Glomerular visceral epithelial cell (primary cell): ENCODE results near the gene MCM3AP.
A peak's percentile ranks its signal among the peaks of the same experiment; 100 is the strongest.
"Not testable (repeated sequence)": the region's sequence is repeated elsewhere in the genome, so short reads cannot be mapped to it uniquely, and the experiment has no call there.

Source experiments
- DNase-seq: peaks from one replicate; pipeline ENCODE4 v3.0.0-alpha.2; 2016; ENCODE audit errors: extremely low spot score

MCM3AP gene

DNA sequence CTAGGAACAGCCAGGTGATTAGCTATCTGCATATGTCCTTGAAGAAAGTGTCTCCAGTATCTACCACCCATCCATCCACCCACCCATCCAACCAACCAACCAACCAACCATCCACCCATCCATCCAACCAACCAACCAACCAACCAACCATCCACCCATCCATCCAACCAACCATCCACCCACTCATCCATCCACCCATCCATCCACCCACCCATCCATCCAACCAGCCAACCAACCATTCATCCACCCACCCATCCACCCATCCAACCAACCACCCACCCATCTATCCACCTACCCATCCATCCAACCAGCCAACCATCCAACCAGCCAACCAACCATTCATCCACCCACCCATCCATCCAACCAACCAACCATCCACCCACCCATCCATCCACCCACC, 26.2 kb upstream of the MCM3AP start:
- no peak for DNase-seq

DNA sequence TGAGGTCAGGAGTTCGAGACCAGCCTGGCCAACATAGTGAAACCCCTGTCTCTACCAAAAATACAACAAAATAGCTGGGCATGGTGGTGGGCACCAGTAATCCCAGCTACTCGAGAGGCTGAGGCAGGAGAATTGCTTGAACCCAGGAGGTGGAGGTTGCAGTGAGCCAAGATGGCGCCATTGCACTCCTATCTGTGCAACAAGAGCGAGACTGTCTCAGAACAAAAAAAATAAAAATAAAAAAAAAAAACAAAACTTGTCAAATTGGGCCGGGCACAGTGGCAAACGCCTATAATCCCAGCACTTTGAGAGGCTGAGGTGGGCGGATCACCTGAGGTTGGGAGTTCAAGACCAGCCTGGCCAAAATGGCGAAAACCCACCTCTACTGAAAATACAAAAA, 24.8 kb upstream of the MCM3AP start:
- DNase-seq = not testable (repeated sequence)

DNA sequence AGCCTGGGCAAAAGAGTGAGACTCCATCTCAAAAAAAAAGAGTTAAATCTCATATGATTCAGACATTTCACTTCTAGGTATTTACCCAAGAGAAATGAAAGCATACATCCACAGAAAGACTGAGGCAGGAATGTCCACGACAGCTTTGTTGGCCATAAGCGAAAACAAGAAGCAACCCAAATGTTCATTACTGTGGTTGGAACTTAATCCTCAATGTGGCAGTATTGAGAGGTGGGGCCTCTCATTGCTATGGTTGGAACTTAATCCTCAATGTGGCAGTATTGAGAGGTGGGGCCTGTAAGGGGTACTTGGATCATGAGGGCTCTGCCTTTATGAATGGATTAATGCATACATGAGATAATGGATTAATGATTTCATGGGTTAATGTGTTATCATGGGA, 23.0 kb upstream of the MCM3AP start:
- DNase-seq = no peak

DNA sequence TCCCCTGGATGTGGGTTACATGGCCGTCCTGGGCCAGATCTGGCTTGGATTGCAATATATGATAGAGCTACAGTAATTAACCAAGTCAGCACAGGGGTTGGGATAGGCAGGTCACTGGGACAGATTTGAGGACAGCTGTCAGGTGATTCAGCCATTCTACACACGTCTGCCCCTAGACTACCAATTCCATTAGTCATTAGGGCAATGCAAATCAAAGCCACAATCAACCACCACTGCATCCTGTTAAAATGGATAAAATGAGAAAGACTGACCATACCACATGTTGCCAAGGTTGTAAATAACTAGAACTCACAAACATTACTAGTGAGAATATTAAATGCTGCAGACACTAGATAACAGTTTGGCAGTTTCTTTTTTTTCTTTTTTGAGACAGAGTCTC, 22.2 kb upstream of the MCM3AP start:
- DNase-seq = peak; percentile 59

DNA sequence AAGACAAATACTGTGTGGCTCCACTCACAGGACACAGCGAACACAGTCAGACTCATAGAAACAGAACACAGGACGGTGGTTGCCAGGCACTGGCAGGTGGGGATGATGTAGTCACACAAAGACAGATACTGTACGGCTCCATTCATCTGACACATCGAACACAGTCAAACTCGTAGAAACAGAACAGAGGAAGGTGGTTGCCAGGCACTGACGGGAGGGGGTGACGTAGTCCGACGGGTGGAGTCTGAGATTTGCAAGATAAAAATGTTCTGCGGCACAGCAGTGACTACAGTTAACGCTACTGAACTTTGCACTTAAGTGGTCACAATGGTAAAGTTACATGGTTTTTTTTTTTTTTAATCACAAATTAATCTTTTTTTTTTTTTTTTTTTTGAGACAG, 19.5 kb upstream of the MCM3AP start:
- no peak for DNase-seq

DNA sequence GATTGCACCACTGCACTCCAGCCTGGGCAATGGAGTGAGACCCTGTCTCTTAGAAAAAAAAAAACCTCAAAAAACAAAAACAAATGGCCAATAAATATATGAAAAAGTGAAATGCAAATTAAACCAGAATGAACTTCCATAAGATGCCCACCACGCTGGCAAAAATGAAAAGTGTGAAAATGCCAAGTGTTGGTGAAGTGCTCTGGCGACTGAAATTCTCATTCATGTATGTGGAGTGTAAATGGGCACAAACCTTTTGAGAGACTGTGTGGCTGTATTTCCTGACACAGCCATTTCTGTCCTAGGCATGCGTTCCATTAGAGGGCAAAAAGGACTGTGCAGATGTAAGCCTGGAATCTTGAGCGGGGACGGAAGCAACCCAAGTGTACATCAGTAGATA, 19.0 kb upstream of the MCM3AP start:
- DNase-seq = no peak

DNA sequence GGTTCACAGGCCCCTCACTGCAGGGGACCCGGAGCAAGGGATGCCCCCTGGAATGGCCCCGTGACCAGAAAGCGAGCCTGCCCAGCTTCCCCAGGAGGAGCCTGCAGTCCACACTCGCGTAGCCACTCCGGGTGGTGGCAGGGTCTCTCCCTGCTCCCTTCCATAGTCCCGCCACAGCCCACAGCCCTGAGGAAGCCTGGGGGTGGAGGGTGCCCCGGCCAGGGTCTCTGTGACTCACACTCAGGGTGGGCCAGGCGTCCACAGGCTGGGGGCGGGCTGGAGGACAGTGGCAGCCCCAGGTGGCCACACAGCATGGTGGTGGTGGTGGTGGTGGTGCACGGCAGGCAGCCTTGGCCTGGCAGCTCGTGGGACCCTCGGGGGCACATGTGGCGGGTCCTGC, 16.3 kb upstream of the MCM3AP start:
- no peak for DNase-seq

DNA sequence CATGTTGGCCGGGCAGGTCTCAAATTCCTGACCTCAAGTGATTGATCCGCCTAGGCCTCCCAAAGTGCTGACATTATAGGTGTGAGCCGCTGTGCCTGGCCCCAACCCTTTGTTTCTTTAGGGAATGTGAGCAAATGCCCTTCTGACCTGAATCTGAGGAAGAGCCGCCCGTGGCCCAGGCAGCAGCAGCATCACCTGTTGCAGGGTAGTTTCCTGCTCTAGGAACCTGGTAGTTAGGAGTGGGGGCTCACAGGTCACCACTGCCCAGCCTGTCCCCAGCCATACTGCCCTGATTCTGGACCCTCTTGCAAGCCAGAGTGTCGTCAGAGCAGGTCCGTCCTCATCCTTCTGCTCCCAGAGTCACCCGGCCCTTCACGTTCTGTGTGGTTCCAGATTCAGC, 13.8 kb upstream of the MCM3AP start:
- DNase-seq = no peak

DNA sequence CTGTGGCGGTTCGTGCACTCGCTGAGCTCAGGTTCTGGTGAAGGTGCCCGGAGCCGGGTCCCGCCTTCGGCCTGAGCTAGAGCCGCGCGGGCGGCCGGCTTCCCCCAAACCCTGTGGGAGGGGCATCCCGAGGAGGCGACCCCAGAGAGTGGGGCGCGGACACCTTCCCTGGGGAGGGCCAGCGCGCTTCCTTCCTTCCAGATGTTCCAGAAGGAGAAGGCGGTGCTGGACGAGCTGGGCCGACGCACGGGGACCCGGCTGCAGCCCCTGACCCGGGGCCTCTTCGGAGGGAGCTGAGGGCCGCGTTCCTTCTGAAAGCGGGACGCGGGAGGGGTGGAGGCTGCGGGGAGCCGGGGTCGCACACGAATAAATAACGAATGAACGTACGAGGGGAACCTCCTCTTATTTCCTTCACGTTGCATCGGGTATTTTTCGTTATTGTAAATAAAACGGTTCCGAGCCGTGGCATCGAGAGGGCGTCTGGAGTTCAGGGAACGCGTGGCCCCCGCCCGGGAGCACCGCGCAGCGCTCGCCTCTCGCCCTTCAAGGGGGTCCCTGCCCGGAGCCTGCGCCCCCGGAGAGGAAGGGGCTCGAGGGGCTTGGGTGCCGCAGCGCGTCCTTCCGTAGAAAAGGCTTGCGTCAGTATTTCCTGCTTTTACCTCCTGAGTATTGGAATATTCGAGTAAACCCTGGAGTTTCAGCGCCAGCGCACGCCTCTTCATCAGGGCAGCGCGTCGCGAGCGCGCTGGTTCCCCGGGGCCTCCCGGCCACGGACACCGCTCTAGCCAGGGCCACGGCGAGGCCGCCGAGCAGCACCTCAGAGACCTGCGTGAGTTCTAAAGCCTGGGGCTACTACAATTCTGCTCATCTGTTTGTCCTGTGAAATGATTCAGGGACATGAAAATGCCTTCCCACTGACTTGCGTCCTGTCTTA, 12.2 kb upstream of the MCM3AP start:
- DNase-seq = no peak

DNA sequence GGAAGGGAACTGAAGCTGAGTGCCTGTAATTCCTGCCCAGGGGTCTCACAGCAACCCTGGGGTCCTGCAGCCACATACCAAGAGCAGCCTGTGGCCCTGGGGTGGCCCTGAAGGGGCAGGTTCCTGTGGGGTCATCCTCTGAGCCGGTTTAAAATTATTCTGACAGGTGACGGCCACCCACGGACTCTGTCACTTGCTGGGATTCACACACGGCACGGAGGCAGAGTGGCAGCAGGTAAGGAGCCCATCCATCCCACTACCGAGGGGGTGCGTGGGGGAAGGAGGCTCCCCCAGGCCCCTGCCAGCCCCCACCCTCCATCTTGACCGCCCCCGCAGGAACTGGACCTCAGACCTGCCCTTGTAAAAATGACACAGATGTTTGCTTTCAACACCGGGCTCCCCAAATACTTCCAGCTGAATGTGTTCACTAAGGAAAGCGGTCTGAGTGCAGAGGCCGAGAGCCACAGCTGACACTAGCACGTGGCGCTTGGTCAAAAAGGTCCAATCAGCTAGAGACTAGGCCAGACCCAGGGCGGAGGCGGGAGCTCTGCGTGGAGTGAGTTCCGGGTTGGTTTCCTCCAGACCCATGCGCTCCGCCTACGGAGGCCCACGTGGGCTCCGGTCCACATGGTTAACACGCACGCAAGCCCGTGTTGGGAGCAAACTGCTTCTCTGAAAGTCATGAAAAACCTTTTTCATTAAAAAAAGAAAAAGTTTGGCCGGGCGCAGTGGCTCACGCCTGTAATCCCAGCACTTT, 10.8 kb upstream of the MCM3AP start:
- DNase-seq = no peak

DNA sequence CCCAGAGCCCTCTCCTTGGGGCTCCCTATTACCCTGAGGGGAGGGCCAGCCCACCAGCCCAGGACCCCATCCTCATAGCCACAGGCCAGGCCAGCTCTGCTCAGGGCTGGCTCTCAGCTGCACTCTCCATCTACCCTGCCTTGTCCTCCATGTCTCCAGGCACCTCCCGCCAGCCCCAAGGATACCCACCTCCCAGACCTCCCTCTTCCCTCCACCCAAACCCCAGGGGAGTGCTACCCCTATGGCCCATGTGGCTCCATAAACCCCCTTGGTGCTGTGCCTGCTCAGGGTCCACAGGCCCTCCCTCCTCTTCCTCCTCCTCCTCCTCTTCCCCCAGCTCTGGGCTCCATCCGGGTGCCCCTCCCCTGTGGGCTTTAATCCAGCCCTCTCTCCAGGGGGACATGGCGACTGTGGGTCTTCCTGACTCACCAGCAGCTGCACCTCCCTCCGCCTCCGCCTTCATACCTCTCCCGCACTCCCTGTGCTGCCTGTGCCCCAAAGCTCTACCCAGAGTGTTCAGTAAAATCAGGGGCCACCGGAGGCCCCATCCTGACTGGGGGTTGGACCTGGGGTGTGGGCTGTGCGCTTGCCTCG, 9.9 kb upstream of the MCM3AP start:
- DNase-seq = peak; percentile 68

DNA sequence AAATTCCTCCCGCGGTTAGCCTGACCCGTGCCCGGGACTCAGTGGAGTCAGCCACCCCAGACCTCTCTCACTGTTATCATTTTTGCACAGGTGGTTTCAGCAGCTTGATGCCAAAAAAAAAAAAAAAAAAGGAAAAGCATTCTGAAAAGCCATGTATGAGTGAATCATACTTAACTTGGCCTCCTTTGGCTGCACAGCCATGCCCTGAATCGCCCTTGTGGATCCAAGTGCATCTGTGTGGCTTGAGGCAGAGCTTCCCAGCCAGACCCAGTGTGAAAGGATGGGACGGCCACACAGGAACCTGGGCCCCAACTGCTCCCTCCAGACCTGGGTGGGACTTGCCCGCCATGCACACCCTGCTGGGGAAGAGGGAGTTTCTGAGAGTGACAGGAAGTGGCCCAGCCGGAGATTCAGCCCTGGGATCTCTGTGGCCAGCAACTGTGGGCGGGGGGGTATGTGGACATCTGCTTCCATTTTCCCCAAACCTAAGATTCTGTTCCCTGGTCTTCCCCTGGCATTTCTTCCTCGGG, 9.3 kb upstream of the MCM3AP start:
- DNase-seq = peak; percentile 88

DNA sequence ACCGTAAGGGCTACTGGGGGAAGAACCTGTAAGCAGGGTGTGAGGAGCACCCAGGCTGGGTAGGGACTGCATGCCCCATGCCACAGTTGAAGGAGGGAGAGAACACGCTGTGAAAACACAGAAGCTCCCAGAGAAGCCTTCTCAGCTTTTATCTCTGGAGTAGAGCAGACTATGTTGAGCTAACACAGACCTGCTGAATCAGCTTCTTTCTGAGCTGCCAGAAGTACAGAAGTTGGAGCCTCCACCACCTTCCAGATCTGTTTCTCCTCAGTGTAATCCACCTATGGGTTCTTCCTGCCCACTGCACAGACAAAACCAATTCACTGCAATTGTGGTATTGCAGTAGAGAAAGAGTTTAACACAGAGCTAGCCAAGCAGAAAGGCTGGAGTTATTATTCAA, 6.2 kb upstream of the MCM3AP start:
- no peak for DNase-seq

DNA sequence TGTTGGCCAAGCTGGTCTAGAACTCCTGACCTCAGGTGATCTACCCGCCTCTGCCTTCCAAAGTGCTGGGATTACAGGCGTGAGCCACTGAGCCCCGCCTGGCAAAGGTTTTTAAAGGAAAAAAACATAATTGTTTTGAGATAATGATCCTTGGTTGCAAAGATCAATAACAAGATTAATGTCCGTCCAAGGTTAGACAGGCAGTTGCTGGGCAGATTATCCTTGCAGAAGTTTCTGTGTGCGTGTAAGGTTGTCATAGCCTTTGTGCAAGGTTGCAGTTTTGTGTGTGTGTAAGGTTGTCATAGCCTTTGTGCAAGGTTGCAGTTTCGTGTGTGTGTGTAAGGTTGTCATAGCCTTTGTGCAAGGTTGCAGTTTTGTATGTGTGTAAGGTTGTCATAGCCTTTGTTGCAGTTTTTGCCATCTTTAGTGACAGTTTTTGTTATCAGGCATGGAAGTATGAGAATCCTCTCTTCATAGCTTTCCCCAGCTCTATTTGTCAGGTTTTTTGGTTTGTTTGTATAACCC, 4.3 kb upstream of the MCM3AP start:
- no peak for DNase-seq

DNA sequence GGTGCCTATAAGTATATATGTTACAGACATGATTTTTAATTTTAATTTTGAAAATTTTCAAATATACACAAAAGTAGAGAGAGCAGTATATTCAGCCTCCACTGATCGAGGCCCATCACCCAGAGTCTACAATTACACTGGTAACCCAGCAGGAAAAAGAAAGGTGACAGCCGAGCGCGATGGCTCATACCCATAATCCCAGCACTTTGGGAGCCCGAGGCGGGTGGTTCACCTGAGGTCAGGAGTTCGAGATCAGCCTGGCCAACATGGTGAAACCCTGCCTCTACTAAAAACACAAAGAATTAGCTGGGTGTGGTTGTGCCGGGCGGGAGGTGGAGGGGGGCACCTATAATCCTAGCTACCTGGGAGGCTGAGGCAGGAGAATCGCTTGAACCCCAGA, 2.1 kb upstream of the MCM3AP start:
- no peak for DNase-seq

DNA sequence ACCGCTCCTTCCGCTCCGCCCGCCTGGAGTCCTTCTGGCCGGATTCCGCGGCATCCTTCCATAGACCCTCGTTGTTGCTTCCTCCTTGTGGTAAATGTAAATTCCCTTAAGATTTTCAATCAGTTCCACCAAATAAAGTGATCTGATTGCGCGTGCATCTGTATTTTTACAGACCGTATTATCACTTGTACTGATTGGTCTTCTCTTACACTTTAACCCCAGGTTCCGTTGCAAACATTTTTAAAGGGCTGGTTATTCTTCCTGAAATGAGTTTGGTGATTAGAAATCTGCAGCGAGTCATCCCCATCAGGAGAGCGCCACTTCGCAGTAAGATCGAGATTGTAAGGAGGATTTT, 1.2 kb upstream of the MCM3AP start:
- no peak for DNase-seq

DNA sequence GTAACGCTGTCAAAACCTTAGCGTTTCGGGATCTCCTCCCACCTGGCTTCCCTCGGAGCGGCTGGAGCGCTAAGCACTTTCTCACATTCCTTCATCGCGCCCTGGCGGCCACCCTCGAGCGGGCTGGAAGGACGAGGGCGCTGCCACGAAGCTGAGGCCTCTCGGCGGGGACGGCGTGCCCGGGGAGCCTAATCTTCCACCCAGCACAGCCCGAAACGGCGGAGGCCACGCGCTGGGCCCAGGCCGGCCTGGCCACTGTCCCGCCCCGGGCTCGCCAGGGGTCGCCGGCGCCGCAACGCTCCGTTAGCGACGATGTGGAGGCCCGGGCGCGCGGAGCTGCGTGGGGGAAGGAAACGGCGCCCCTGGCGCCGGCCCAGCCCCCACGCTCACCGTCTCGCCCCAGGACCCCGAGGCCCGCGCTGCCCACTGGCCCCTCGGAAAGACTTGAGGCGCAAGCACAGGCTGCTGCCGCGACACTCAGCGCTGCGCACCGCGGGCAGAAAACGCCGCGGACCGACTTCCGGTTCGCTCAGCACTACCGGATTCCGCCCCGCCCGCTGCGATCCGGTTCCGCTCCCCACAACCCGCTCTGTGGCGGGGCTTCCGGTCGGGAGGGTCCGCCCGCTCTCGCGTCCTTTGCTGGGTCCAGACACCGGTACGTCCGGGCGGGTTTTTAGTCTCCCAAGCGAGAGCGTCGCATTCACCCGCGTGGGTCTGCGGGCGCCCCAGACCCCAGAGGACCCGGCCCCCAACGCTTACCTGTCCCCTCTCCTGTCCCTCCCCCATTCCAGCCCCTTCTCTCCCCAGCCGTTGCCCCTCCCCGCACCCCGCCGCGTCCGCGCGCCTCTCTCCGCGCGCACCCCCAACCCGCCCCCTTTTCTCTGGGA, 593 bp upstream of the MCM3AP start, which contains the start of gene YBEY:
TSS of gene YBEY (plus strand) at position 582 of the 887 bp plus-strand sequence. CDS start 572 bp downstream, outside the sequence.
- DNase-seq = peak; percentile 90

DNA sequence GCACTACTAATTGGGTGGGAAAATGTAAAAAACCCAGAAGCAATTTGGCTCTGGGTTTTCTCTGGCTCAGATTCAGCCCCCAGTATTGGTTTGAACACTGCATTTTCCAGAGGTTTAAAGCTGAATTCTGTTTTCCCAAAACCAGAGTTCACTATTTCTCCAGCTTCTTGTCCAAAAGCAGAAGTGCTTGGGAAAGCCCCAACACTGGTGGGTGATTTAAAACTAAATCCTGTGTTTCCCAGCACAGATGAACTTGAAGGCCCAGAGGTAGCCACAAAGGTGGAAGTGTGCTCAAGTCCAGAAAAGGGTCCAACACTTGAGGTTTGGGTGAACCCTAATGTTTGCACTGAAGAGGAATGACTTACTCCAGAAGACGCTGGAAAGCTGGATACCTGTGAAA, 678 bp downstream of the MCM3AP start:
- DNase-seq = no peak

DNA sequence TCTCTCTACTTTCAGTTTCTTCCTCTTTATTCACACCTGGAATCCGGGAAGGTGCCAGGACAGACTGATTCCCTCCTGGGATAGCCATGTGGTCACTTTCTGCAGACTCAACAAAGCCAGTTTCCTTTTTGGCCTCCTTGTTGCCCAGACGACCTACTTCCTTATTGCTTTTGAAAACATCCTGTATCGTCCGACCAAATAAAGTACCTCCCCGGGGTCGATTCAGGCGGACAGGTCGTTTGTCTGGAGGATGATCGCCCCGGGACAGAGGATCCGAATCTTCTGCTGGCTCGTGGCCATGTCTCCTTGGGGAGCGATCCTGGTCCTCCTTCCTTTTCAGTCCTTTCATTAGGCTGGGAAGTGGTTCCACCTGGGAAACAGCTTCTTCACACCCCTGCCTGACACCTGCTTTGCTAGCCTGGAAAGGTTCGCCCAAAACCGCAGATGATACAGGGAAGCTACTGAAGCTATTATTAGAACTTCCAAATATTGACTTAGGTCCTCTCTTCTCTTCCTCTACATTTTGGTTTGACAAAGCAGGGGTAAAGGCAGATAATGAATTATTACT, 1.2 kb downstream of the MCM3AP start:
- DNase-seq = no peak

DNA sequence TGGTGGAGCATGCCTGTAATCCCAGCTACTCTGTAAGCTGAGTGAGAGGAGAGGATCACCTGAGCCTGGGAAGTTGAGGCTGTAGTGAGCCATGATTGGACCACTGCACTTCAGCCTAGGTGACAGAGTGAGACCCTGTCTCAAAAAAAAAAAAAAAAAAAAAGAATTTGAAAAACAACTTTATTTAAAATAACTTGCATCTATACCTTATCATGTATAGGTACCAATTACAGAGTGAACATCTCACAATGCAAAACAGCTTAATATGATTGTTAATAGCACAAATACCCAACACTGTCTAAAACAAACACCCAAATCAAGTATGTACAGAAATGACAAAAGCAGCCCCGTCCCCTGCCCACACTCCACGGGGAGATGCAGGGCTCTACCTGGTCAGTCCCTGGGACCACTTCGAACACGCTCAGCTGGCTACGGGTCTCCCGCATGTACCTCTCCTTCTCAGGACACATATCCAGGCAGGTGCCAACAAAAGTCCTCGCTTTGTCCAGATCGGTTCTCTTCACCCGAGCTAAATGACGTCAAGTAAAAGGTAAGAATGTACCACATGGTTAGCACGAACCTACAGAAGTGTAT, 10.5 kb downstream of the MCM3AP start:
- no peak for DNase-seq
